ENCODE results near the gene RSRC1.

DNA sequence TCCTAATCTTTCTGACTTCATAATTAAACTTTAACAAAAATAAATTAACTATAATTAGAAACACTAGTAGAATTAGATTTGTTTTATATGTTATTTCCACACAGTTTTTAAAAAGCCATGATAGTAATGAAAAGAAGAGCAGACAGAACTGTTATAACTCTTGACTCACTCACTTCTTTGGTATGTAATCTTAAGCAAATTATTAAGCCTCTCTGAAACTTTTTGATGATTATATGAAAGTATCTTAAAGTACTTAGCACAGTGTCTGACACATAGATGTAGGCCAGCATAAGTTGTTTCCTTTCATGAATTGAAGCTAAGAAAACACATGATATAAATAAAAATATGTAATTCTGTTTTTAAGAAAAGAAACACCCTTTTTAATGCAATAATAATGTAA is 337.5 kb downstream of the RSRC1 start:
- TF ChIP-seq TAF1 (CRISPR knock-in tag; IDR thresholded peaks at IDR 0.05) (no peak), ATF7 (IDR thresholded peaks at IDR 0.05) (no peak), ATF7 (CRISPR knock-in tag; IDR thresholded peaks at IDR 0.05) (no peak), EZH2 (conservative IDR thresholded peaks at IDR 0.05; ENCODE audit: low read depth, low read length) (no peak), LBX2 (CRISPR knock-in tag; IDR thresholded peaks at IDR 0.05; ENCODE audit: borderline replicate concordance) (no peak), ZNF609 (CRISPR knock-in tag; IDR thresholded peaks at IDR 0.05; ENCODE audit: borderline replicate concordance) (no peak)

All from HepG2 (cell line).